Measurements from ENCODE around the gene CNTRL. TPM values are rescaled to one million over a fixed set of nuclear protein-coding genes. Genes with fewer than 3 reads are reported as not detected.

The CNTRL gene
- total and polyA plus RNA-seq, 2 experiments from 2014 or later, result 3.4 to 7.9 TPM

GRCh38 chr9:121071756-121072421 is 2.9 kb upstream of the CNTRL start:
- peaks cover 6% of the 10 kb centered on the region for H3K27me3 ChIP-seq
- H3K9me2 ChIP-seq (replicated peaks; ENCODE audit: insufficient read depth), result no peaks in the 10 kb centered on the region
- WGBS (ENCODE audit: low lambda C conversion rate, missing lambda C conversion rate), result 52% methylated on average over 16 of the region's 16 CpGs
- no peaks in the 10 kb centered on the region for H3K36me3 ChIP-seq (replicated peaks; ENCODE audit: insufficient read depth, low read depth)
- H3K27ac ChIP-seq, result no peak overlapping the region
- peaks cover 8% of the 10 kb centered on the region for H3K4me1 ChIP-seq (ENCODE audit: insufficient read depth)
- peak overlapping the region; percentile 56 for H3K4me2 ChIP-seq
- H3K79me2 ChIP-seq, result no peaks in the 10 kb centered on the region
- no peak for TF ChIP-seq EZH2phosphoT487 (IDR thresholded peaks at IDR 0.05; ENCODE audit: low read depth, severe bottlenecking, unreplicated experiment)
- TF ChIP-seq CTCF (IDR thresholded peaks at IDR 0.05; ENCODE audit: poor library complexity), result peak; percentile 32
- no peaks in the 10 kb centered on the region for H4K20me1 ChIP-seq (ENCODE audit: insufficient read depth, poor library complexity, severe bottlenecking)
- H2AFZ ChIP-seq, result no peak overlapping the region
- H3K4me3 ChIP-seq, result no peak overlapping the region
- no peak for DNase-seq (ENCODE audit: low spot score)
- no peaks in the 10 kb centered on the region for H3K9me3 ChIP-seq (ENCODE audit: low read depth)

- H3K9me2 ChIP-seq (replicated peaks; ENCODE audit: insufficient read depth), result no peaks in the 10 kb centered on the region
- peaks cover 8% of the 10 kb centered on the region for H3K4me1 ChIP-seq (ENCODE audit: insufficient read depth)
- H3K27ac ChIP-seq, result no peak overlapping the region
- peaks cover 6% of the 10 kb centered on the region for H3K27me3 ChIP-seq
- H3K4me3 ChIP-seq, result no peak overlapping the region
- WGBS (ENCODE audit: low lambda C conversion rate, missing lambda C conversion rate), result 72% methylated on average over 4 of the region's 4 CpGs
- H4K20me1 ChIP-seq (ENCODE audit: insufficient read depth, poor library complexity, severe bottlenecking), result no peaks in the 10 kb centered on the region
- no peak overlapping the region for H2AFZ ChIP-seq
- peak overlapping the region; percentile 26 for H3K4me2 ChIP-seq
- no peaks in the 10 kb centered on the region for H3K36me3 ChIP-seq (replicated peaks; ENCODE audit: insufficient read depth, low read depth)
- H3K9me3 ChIP-seq (ENCODE audit: low read depth), result no peaks in the 10 kb centered on the region
- DNase-seq (ENCODE audit: low spot score), result peak; percentile 16
- no peak for TF ChIP-seq CTCF (IDR thresholded peaks at IDR 0.05; ENCODE audit: poor library complexity)
- no peak for TF ChIP-seq EZH2phosphoT487 (IDR thresholded peaks at IDR 0.05; ENCODE audit: low read depth, severe bottlenecking, unreplicated experiment)
- TF ChIP-seq EZH2 (IDR thresholded peaks at IDR 0.05; ENCODE audit: borderline replicate concordance), result no peak
- no peaks in the 10 kb centered on the region for H3K79me2 ChIP-seq
Measured at GRCh38 chr9:121073038-121073437, 1.7 kb upstream of the CNTRL start.

GRCh38 chr9:121075251-121076036 is 689 bp downstream of the CNTRL start:
- Histone ChIP-seq H3K9me2 (replicated peaks; ENCODE audit: insufficient read depth) (no peaks in the 10 kb centered on the region), H3K27ac (peak overlapping the region; percentile 93), H3K9me3 (ENCODE audit: low read depth) (no peaks in the 10 kb centered on the region), H2AFZ (peak overlapping the region; percentile 96), H3K79me2 (no peaks in the 10 kb centered on the region), H3K4me3 (peak overlapping the region; percentile 62), H3K36me3 (replicated peaks; ENCODE audit: insufficient read depth, low read depth) (no peaks in the 10 kb centered on the region), H3K27me3 (peaks cover 6% of the 10 kb centered on the region), H3K4me2 (peak overlapping the region; percentile 86), H4K20me1 (ENCODE audit: insufficient read depth, poor library complexity, severe bottlenecking) (no peaks in the 10 kb centered on the region), H3K4me1 (ENCODE audit: insufficient read depth) (peaks cover 8% of the 10 kb centered on the region)
- DNase-seq (ENCODE audit: low spot score), result peak; percentile 22
- no peak for TF ChIP-seq CTCF (IDR thresholded peaks at IDR 0.05; ENCODE audit: poor library complexity)
- no peak for TF ChIP-seq EZH2 (IDR thresholded peaks at IDR 0.05; ENCODE audit: borderline replicate concordance)
- TF ChIP-seq EZH2phosphoT487 (IDR thresholded peaks at IDR 0.05; ENCODE audit: low read depth, severe bottlenecking, unreplicated experiment), result no peak
- WGBS (ENCODE audit: low lambda C conversion rate, missing lambda C conversion rate), result 11% methylated on average over 13 of the region's 19 CpGs

Measured in hepatocyte (in vitro differentiated cells).